ENCODE results near the gene DBNDD1. TPM values are rescaled to one million over a fixed set of nuclear protein-coding genes. Genes with fewer than 3 reads are reported as not detected.

The DBNDD1 gene
- total and polyA plus RNA-seq, 2 experiments from 2014 or later = 5.5 to 18.2 TPM

GRCh38 chr16:90044111-90044551 is 24.9 kb upstream of the DBNDD1 start:
- Histone ChIP-seq H3K4me2 (no peak overlapping the region), H3K79me2 (no peaks in the 10 kb centered on the region), H4K20me1 (ENCODE audit: insufficient read depth, poor library complexity, severe bottlenecking) (no peaks in the 10 kb centered on the region), H3K9me2 (replicated peaks; ENCODE audit: insufficient read depth) (no peaks in the 10 kb centered on the region), H3K36me3 (replicated peaks; ENCODE audit: insufficient read depth, low read depth) (no peaks in the 10 kb centered on the region), H3K4me3 (no peak overlapping the region), H3K9me3 (ENCODE audit: low read depth) (no peaks in the 10 kb centered on the region), H2AFZ (no peak overlapping the region), H3K27me3 (no peaks in the 10 kb centered on the region), H3K27ac (peak overlapping the region; percentile 84), H3K4me1 (ENCODE audit: insufficient read depth) (peaks cover 18% of the 10 kb centered on the region)
- DNase-seq (ENCODE audit: low spot score) = peak; percentile 80
- 63% methylated on average over 7 of the region's 7 CpGs for WGBS (ENCODE audit: low lambda C conversion rate, missing lambda C conversion rate)
- TF ChIP-seq EZH2 (IDR thresholded peaks at IDR 0.05; ENCODE audit: borderline replicate concordance) (no peak), CTCF (IDR thresholded peaks at IDR 0.05; ENCODE audit: poor library complexity) (no peak), EZH2phosphoT487 (IDR thresholded peaks at IDR 0.05; ENCODE audit: low read depth, severe bottlenecking, unreplicated experiment) (no peak)

- peaks cover 18% of the 10 kb centered on the region for H3K4me1 ChIP-seq (ENCODE audit: insufficient read depth)
- WGBS (ENCODE audit: low lambda C conversion rate, missing lambda C conversion rate) = 90% methylated on average over 20 of the region's 20 CpGs
Measured at GRCh38 chr16:90043526-90043925, 24.3 kb upstream of the DBNDD1 start.

GRCh38 chr16:90042946-90043514 is 23.8 kb upstream of the DBNDD1 start:
- Histone ChIP-seq H4K20me1 (ENCODE audit: insufficient read depth, poor library complexity, severe bottlenecking) (no peaks in the 10 kb centered on the region), H3K79me2 (no peaks in the 10 kb centered on the region), H3K9me2 (replicated peaks; ENCODE audit: insufficient read depth) (no peaks in the 10 kb centered on the region), H2AFZ (no peak overlapping the region), H3K4me3 (no peak overlapping the region), H3K4me2 (no peak overlapping the region), H3K27ac (peak overlapping the region; percentile 84), H3K9me3 (ENCODE audit: low read depth) (no peaks in the 10 kb centered on the region), H3K36me3 (replicated peaks; ENCODE audit: insufficient read depth, low read depth) (no peaks in the 10 kb centered on the region), H3K27me3 (no peaks in the 10 kb centered on the region), H3K4me1 (ENCODE audit: insufficient read depth) (peaks cover 18% of the 10 kb centered on the region)
- TF ChIP-seq EZH2 (IDR thresholded peaks at IDR 0.05; ENCODE audit: borderline replicate concordance) (no peak), EZH2phosphoT487 (IDR thresholded peaks at IDR 0.05; ENCODE audit: low read depth, severe bottlenecking, unreplicated experiment) (no peak), CTCF (IDR thresholded peaks at IDR 0.05; ENCODE audit: poor library complexity) (no peak)
- no peak for DNase-seq (ENCODE audit: low spot score)
- WGBS (ENCODE audit: low lambda C conversion rate, missing lambda C conversion rate) = 88% methylated on average over 19 of the region's 19 CpGs

More at GRCh38 chr16:90043526-90043925, 24.3 kb upstream of the DBNDD1 start:
- Histone ChIP-seq H3K9me3 (ENCODE audit: low read depth) (no peaks in the 10 kb centered on the region), H3K27me3 (no peaks in the 10 kb centered on the region), H3K36me3 (replicated peaks; ENCODE audit: insufficient read depth, low read depth) (no peaks in the 10 kb centered on the region), H3K27ac (peak overlapping the region; percentile 84), H3K4me2 (no peak overlapping the region), H3K79me2 (no peaks in the 10 kb centered on the region), H4K20me1 (ENCODE audit: insufficient read depth, poor library complexity, severe bottlenecking) (no peaks in the 10 kb centered on the region), H3K4me3 (no peak overlapping the region), H3K9me2 (replicated peaks; ENCODE audit: insufficient read depth) (no peaks in the 10 kb centered on the region), H2AFZ (no peak overlapping the region)
- DNase-seq (ENCODE audit: low spot score) = no peak
- TF ChIP-seq EZH2 (IDR thresholded peaks at IDR 0.05; ENCODE audit: borderline replicate concordance) = no peak

- TF ChIP-seq EZH2 (IDR thresholded peaks at IDR 0.05; ENCODE audit: borderline replicate concordance) = no peak
- no peak for TF ChIP-seq EZH2phosphoT487 (IDR thresholded peaks at IDR 0.05; ENCODE audit: low read depth, severe bottlenecking, unreplicated experiment)
- no peak for TF ChIP-seq CTCF (IDR thresholded peaks at IDR 0.05; ENCODE audit: poor library complexity)
- Histone ChIP-seq H3K4me1 (ENCODE audit: insufficient read depth) (peaks cover 12% of the 10 kb centered on the region), H3K79me2 (no peaks in the 10 kb centered on the region), H3K4me2 (no peak overlapping the region), H3K9me3 (ENCODE audit: low read depth) (no peaks in the 10 kb centered on the region), H3K27ac (no peak overlapping the region), H3K4me3 (no peak overlapping the region), H3K27me3 (no peaks in the 10 kb centered on the region), H3K9me2 (replicated peaks; ENCODE audit: insufficient read depth) (no peaks in the 10 kb centered on the region), H2AFZ (no peak overlapping the region), H4K20me1 (ENCODE audit: insufficient read depth, poor library complexity, severe bottlenecking) (no peaks in the 10 kb centered on the region), H3K36me3 (replicated peaks; ENCODE audit: insufficient read depth, low read depth) (no peaks in the 10 kb centered on the region)
- WGBS (ENCODE audit: low lambda C conversion rate, missing lambda C conversion rate) = 89% methylated on average over 16 of the region's 16 CpGs
- DNase-seq (ENCODE audit: low spot score) = no peak
Measured at GRCh38 chr16:90041896-90042473, 22.7 kb upstream of the DBNDD1 start.

All from hepatocyte (in vitro differentiated cells).